ENCODE measurements around the gene NUDT4.

- no peak for TF ChIP-seq POLR2A (IDR thresholded peaks at IDR 0.05)
- TF ChIP-seq, protein P1, sequence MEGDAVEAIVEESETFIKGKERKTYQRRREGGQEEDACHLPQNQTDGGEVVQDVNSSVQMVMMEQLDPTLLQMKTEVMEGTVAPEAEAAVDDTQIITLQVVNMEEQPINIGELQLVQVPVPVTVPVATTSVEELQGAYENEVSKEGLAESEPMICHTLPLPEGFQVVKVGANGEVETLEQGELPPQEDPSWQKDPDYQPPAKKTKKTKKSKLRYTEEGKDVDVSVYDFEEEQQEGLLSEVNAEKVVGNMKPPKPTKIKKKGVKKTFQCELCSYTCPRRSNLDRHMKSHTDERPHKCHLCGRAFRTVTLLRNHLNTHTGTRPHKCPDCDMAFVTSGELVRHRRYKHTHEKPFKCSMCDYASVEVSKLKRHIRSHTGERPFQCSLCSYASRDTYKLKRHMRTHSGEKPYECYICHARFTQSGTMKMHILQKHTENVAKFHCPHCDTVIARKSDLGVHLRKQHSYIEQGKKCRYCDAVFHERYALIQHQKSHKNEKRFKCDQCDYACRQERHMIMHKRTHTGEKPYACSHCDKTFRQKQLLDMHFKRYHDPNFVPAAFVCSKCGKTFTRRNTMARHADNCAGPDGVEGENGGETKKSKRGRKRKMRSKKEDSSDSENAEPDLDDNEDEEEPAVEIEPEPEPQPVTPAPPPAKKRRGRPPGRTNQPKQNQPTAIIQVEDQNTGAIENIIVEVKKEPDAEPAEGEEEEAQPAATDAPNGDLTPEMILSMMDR (IDR thresholded peaks at IDR 0.05) = no peak
Observed at GRCh38 chr12:93379981-93380361, 2.2 kb downstream of the NUDT4 start.

Data from testis (tissue), 2 donors.